Femur (tissue), 1 donor: ENCODE measurements around the gene C8G.

ENCODE experiments used
- DNase-seq: peaks from one replicate; pipeline ENCODE4 v3.0.0-alpha.2; 2017

The C8G gene

GRCh38 chr9:136955202-136955942 lies 10.3 kb downstream of the C8G start:
- DNase-seq: no peak

- no peak for DNase-seq
Measured at GRCh38 chr9:136955943-136956335, 10.9 kb downstream of the C8G start.

- DNase-seq: no peak
Measured at GRCh38 chr9:136956604-136957003, 11.6 kb downstream of the C8G start.

GRCh38 chr9:136957461-136957860 lies 12.4 kb downstream of the C8G start:
- no peak for DNase-seq

- no peak for DNase-seq
Measured at GRCh38 chr9:136957901-136958300, 12.9 kb downstream of the C8G start.

GRCh38 chr9:136958473-136958872 lies 13.4 kb downstream of the C8G start:
- DNase-seq: no peak

- no peak for DNase-seq
Measured at GRCh38 chr9:136958898-136959850, 14.1 kb downstream of the C8G start.

- no peak for DNase-seq
Measured at GRCh38 chr9:136960212-136960937, 15.3 kb downstream of the C8G start.

- no peak for DNase-seq
Measured at GRCh38 chr9:136960938-136961275, 15.9 kb downstream of the C8G start.

- no peak for DNase-seq
Measured at GRCh38 chr9:136961279-136962065, 16.4 kb downstream of the C8G start.

- DNase-seq: no peak
Measured at GRCh38 chr9:136962163-136962562, 17.1 kb downstream of the C8G start.

GRCh38 chr9:136962701-136963248 lies 17.7 kb downstream of the C8G start:
- DNase-seq: no peak

GRCh38 chr9:136963341-136963740 lies 18.3 kb downstream of the C8G start:
- no peak for DNase-seq

- no peak for DNase-seq
Measured at GRCh38 chr9:136963751-136964150, 18.7 kb downstream of the C8G start.

- DNase-seq: no peak
Measured at GRCh38 chr9:136964171-136964689, 19.2 kb downstream of the C8G start.

- no peak for DNase-seq
Measured at GRCh38 chr9:136964833-136965422, 19.9 kb downstream of the C8G start.

- DNase-seq: no peak
Measured at GRCh38 chr9:136965771-136966484, 20.9 kb downstream of the C8G start.

GRCh38 chr9:136968333-136969127 lies 23.5 kb downstream of the C8G start:
- no peak for DNase-seq

GRCh38 chr9:136969150-136969549 lies 24.1 kb downstream of the C8G start:
- DNase-seq: no peak

GRCh38 chr9:136969774-136970173 lies 24.7 kb downstream of the C8G start:
- DNase-seq: no peak
